Body of pancreas (tissue), 4 donors: ENCODE data around the gene TBCE.
"Not testable (repeated sequence)": the region's sequence is repeated elsewhere in the genome, so short reads cannot be mapped to it uniquely, and the experiment has no call there.

Experiments
- POLR2A ChIP-seq, 3 donors: fragments of 450-650 bp; IDR thresholded peaks; one replicate each; pipeline ENCODE4 v1.6.1; 2016; ENCODE audit warnings: antibody characterized with exemption in 3 of 3, mild to moderate bottlenecking in 2 of 3
- TF ChIP-seq, protein P1 (sequence below), 7 experiments: fragments of 450-650 bp in 4 of 7; fragments of 200-600 bp in 3 of 7; sonication (generic) in 3 of 7; IDR thresholded peaks; one replicate each; pipeline ENCODE4 v1.5.1; 2016 to 2019; ENCODE audit warnings: antibody characterized with exemption in 7 of 7

DNA sequence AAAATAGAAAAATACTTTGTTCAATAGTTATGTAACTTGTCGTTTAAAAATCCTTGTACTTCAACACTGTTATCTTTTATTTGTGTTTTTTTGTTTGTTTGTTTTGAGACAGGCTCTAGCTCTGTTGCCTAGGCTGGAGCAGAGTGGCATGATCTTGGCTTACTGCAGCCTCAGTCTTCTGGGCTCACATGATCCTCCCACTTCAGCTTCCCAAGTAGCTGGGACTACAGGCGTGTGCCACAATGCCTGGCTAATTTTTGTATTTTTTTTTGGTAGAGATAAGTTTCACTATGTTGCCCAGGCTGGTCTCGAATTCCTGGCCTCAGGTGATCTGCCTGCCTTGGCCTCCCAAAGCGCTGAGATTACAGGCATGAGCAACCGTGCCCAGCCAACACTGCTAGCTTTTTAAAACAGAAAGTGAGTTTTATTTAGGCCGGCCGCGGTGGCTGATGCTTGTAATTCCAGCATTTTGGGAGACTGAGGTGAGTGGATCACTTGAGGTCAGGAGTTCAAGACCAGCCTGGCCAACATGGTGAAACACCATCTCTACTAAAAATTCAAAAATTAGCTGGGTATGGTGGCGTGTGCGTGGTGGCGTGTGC lies 11.0 kb downstream of the TBCE start:
- TF ChIP-seq, protein P1, sequence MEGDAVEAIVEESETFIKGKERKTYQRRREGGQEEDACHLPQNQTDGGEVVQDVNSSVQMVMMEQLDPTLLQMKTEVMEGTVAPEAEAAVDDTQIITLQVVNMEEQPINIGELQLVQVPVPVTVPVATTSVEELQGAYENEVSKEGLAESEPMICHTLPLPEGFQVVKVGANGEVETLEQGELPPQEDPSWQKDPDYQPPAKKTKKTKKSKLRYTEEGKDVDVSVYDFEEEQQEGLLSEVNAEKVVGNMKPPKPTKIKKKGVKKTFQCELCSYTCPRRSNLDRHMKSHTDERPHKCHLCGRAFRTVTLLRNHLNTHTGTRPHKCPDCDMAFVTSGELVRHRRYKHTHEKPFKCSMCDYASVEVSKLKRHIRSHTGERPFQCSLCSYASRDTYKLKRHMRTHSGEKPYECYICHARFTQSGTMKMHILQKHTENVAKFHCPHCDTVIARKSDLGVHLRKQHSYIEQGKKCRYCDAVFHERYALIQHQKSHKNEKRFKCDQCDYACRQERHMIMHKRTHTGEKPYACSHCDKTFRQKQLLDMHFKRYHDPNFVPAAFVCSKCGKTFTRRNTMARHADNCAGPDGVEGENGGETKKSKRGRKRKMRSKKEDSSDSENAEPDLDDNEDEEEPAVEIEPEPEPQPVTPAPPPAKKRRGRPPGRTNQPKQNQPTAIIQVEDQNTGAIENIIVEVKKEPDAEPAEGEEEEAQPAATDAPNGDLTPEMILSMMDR (IDR thresholded peaks at IDR 0.05) = not testable (repeated sequence)
- not testable (repeated sequence) for TF ChIP-seq POLR2A (IDR thresholded peaks at IDR 0.05)
